Calu3 (cell line): ENCODE results near the gene OR11G2. TPM values are rescaled to one million over a fixed set of nuclear protein-coding genes. Genes with fewer than 3 reads are reported as not detected.
"Not testable (repeated sequence)": the region's sequence is repeated elsewhere in the genome, so short reads cannot be mapped to it uniquely, and the experiment has no call there.

Experiments used
- BruUV-seq: library from RNA; stranded (reverse); fragments of 400-500 nt; replicated peaks from 2 replicates; lab custom pipeline; 2021; lab: Mats Ljungman, UMichigan
- CTCF ChIA-PET: fragments of 300-600 bp; sonication (Branson Sonifier 250); formaldehyde crosslinking; loops from one replicate; lab custom pipeline; 2022; ENCODE audit warnings: antibody characterized with exemption; lab: Charles Lee
- DNase-seq: peaks from one replicate; pipeline ENCODE4 v3.0.0; 2022
- H3K27ac Mint-ChIP-seq: one replicate; pipeline ENCODE4 v1.8.0; 2022; ENCODE audit warnings: mixed read lengths; ENCODE audit not compliant: unreplicated experiment
- H3K27me3 Mint-ChIP-seq: one replicate; pipeline ENCODE4 v1.8.0; 2022; ENCODE audit warnings: mixed read lengths; ENCODE audit not compliant: unreplicated experiment
- H3K36me3 Mint-ChIP-seq: one replicate; pipeline ENCODE4 v1.8.0; 2022; ENCODE audit warnings: mild to moderate bottlenecking, moderate library complexity, mixed read lengths; ENCODE audit not compliant: insufficient read depth, unreplicated experiment
- H3K4me1 Mint-ChIP-seq: one replicate; pipeline ENCODE4 v1.8.0; 2022; ENCODE audit warnings: mild to moderate bottlenecking, low read depth, mixed read lengths; ENCODE audit not compliant: unreplicated experiment
- H3K4me3 Mint-ChIP-seq: one replicate; pipeline ENCODE4 v1.8.0; 2022; ENCODE audit warnings: mild to moderate bottlenecking, low read depth, moderate library complexity, mixed read lengths; ENCODE audit not compliant: unreplicated experiment
- H3K9me3 Mint-ChIP-seq: one replicate; pipeline ENCODE4 v1.8.0; 2022; ENCODE audit warnings: low read depth, mixed read lengths; ENCODE audit not compliant: unreplicated experiment
- CTCF ChIP-seq: fragments of 200-600 bp; IDR thresholded peaks from one replicate; pipeline ENCODE4 v1.8.0; 2022; ENCODE audit warnings: antibody characterized with exemption; ENCODE audit not compliant: unreplicated experiment
- intact Hi-C: fragments of 100-400 bp; cut with micrococcal nuclease; formaldehyde crosslinking; loops from one replicate; pipeline ENCODE4 v1.10.0; 2022; ENCODE audit not compliant: unreplicated experiment
- total RNA-seq: library from RNA; stranded (reverse); gene quantifications from 2 replicates; pipeline ENCODE4 v1.2.3, GENCODE V29; 2022

OR11G2 gene
- total RNA-seq, 1 experiment from 2014 or later = not detected

- no peak overlapping the region for H3K27ac Mint-ChIP-seq
- intact Hi-C loops = no loop called here
- no peak overlapping the region for H3K4me3 Mint-ChIP-seq
- H3K4me1 Mint-ChIP-seq = no peaks in the 10 kb centered on the region
- CTCF ChIA-PET = no interaction called here
- BruUV-seq = no TSS peak
- no peaks in the 10 kb centered on the region for H3K36me3 Mint-ChIP-seq
- H3K9me3 Mint-ChIP-seq = no peaks in the 10 kb centered on the region
- no peak for DNase-seq
- H3K27me3 Mint-ChIP-seq = no peaks in the 10 kb centered on the region
- TF ChIP-seq CTCF = no peak
These were observed 28.3 kb downstream of the OR11G2 start for GRCh38 chr14:20219033-20219432.

GRCh38 chr14:20223410-20223809 is 32.7 kb downstream of the OR11G2 start, which contains the start of gene OR11H6:
OR11H6 (plus strand) TSS chr14:20223710; CDS start chr14:20223710, 0 bp downstream.
- TF ChIP-seq CTCF = no peak
- Mint-ChIP-seq H3K36me3 (no peaks in the 10 kb centered on the region), H3K27me3 (no peaks in the 10 kb centered on the region), H3K9me3 (no peaks in the 10 kb centered on the region), H3K4me1 (no peaks in the 10 kb centered on the region), H3K4me3 (no peak within 1 kb of the TSS), H3K27ac (no peak within 1 kb of the TSS)
- DNase-seq = no peak
- CTCF ChIA-PET = no interaction called here
- BruUV-seq = no TSS peak
- intact Hi-C loops = no loop called here

GRCh38 chr14:20228681-20229080 is 38.0 kb downstream of the OR11G2 start, which contains the start of gene OR11H7:
OR11H7 (plus strand) TSS chr14:20228981.
- no peak for DNase-seq
- CTCF ChIA-PET = no interaction called here
- TF ChIP-seq CTCF = no peak
- H3K9me3 Mint-ChIP-seq = no peaks in the 10 kb centered on the region
- H3K27ac Mint-ChIP-seq = no peak within 1 kb of the TSS
- no peaks in the 10 kb centered on the region for H3K27me3 Mint-ChIP-seq
- no peak within 1 kb of the TSS for H3K4me3 Mint-ChIP-seq
- BruUV-seq = no TSS peak
- intact Hi-C loops = no loop called here
- no peaks in the 10 kb centered on the region for H3K4me1 Mint-ChIP-seq
- H3K36me3 Mint-ChIP-seq = no peaks in the 10 kb centered on the region

GRCh38 chr14:20235415-20235814 is 44.7 kb downstream of the OR11G2 start:
- H3K27ac Mint-ChIP-seq, intact Hi-C loops, CTCF ChIA-PET, H3K4me1 Mint-ChIP-seq, H3K9me3 Mint-ChIP-seq, BruUV-seq, H3K36me3 Mint-ChIP-seq, DNase-seq, H3K27me3 Mint-ChIP-seq, H3K4me3 Mint-ChIP-seq: not testable (repeated sequence)

GRCh38 chr14:20247646-20248246 is 57.0 kb downstream of the OR11G2 start:
- Mint-ChIP-seq H3K9me3 (peaks cover 4% of the 10 kb centered on the region), H3K27ac (no peak overlapping the region), H3K36me3 (no peaks in the 10 kb centered on the region), H3K4me3 (no peak overlapping the region), H3K4me1 (no peaks in the 10 kb centered on the region), H3K27me3 (no peaks in the 10 kb centered on the region)
- no peak for TF ChIP-seq CTCF
- intact Hi-C loops = loop anchor here (5.0 kb wide), 1 partner anchor 370 kb away; the partner anchor contains the start of gene OR4K2
- no TSS peak for BruUV-seq
- CTCF ChIA-PET = interaction anchor here (0.6 kb wide), 1 partner anchor 176 kb away, joined by 4 read pairs; no protein-coding TSS in a partner anchor
- peak; percentile 10 for DNase-seq
